ENCODE measurements around the gene DYNC2LI1.

Gene DYNC2LI1

DNA sequence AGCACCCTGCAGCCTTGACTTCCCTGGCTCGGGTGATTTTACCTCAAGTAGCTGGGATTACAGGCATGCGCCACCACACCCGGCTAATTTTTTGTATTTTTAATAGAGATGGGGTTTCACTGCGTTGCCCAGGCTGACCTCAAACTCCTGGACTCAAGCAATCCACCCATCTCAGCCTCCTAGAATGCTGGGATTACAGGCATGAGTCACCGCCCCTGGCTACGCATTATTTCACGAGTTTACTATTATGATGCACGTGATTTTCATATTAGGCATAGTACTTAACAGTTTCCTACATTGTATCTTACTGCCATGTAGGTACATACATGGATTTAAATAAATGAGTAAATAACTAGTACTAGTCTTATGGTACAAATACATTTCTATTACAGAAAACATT lies 4.4 kb downstream of the DYNC2LI1 start:
- FAIRE-seq (no peak), DNase-seq (ENCODE audit: insufficient read length, low spot score) (no peak)
- no peak for TF ChIP-seq TAF1 (IDR thresholded peaks at IDR 0.05; ENCODE audit: low read depth, low read length)
- no peak for TF ChIP-seq POU2F2 (IDR thresholded peaks at IDR 0.05; ENCODE audit: low read depth, low read length)
- TF ChIP-seq POLR2AphosphoS5 (IDR thresholded peaks at IDR 0.05; ENCODE audit: low read depth, low read length), result no peak
- TF ChIP-seq POLR2A (IDR thresholded peaks at IDR 0.05; ENCODE audit: low read depth, low read length), result no peak
- TF ChIP-seq SPI1 (IDR thresholded peaks at IDR 0.05; ENCODE audit: low read depth, low read length), result no peak
- TF ChIP-seq PAX5 (IDR thresholded peaks at IDR 0.05; ENCODE audit: insufficient read depth, low read length, severe bottlenecking), result no peak

DNA sequence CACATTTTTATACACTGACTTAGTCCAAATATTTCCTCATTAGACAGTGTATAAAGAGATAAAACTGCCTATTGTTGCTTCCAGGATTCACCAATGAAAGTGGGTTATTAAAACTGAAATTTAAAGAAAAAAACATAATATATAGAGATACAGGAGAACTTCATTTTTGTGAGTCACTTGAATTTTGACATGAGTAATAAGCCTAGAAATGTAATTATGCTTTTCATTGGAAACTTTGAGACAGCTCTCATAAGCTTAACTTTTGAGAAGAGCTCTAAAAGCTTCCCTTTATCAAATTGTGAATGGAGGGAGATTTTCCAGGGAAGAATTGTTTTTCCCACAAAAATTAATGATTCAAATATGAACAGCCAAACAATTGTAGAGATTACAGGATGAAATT lies 14.1 kb downstream of the DYNC2LI1 start:
- FAIRE-seq (no peak), DNase-seq (ENCODE audit: insufficient read length, low spot score) (no peak)
- TF ChIP-seq POLR2AphosphoS5 (IDR thresholded peaks at IDR 0.05; ENCODE audit: low read depth, low read length), result no peak
- no peak for TF ChIP-seq POLR2A (IDR thresholded peaks at IDR 0.05; ENCODE audit: low read depth, low read length)
- TF ChIP-seq PAX5 (IDR thresholded peaks at IDR 0.05; ENCODE audit: insufficient read depth, low read length, severe bottlenecking), result no peak
- no peak for TF ChIP-seq TAF1 (IDR thresholded peaks at IDR 0.05; ENCODE audit: low read depth, low read length)
- no peak for TF ChIP-seq POU2F2 (IDR thresholded peaks at IDR 0.05; ENCODE audit: low read depth, low read length)
- no peak for TF ChIP-seq SPI1 (IDR thresholded peaks at IDR 0.05; ENCODE audit: low read depth, low read length)

DNA sequence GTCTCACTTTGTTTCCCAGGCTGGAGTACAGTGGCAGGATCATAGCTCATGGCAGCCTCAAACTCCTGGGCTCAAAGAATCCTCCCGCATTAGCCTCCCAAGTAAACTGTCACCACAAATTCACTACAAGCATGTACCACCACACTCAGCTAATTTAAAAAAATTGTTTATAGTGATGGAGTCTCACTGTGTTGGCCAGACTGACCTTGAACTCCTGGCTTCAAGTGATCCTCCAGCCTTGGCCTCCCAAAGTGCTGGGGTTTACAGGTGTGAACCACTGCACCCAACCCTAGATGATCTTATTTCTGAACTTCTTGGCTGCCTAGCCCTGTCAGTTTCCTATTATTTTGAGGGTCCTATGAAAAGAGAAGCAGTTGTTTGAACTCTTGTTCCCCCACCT lies 14.8 kb downstream of the DYNC2LI1 start:
- TF ChIP-seq PAX5 (IDR thresholded peaks at IDR 0.05; ENCODE audit: insufficient read depth, low read length, severe bottlenecking) (no peak), POU2F2 (IDR thresholded peaks at IDR 0.05; ENCODE audit: low read depth, low read length) (no peak), SPI1 (IDR thresholded peaks at IDR 0.05; ENCODE audit: low read depth, low read length) (no peak), POLR2AphosphoS5 (IDR thresholded peaks at IDR 0.05; ENCODE audit: low read depth, low read length) (no peak), POLR2A (IDR thresholded peaks at IDR 0.05; ENCODE audit: low read depth, low read length) (no peak), TAF1 (IDR thresholded peaks at IDR 0.05; ENCODE audit: low read depth, low read length) (no peak)
- DNase-seq (ENCODE audit: insufficient read length, low spot score) (no peak), FAIRE-seq (no peak)

- TF ChIP-seq POLR2AphosphoS5 (IDR thresholded peaks at IDR 0.05; ENCODE audit: low read depth, low read length), result no peak
- no peak for TF ChIP-seq PAX5 (IDR thresholded peaks at IDR 0.05; ENCODE audit: insufficient read depth, low read length, severe bottlenecking)
- TF ChIP-seq TAF1 (IDR thresholded peaks at IDR 0.05; ENCODE audit: low read depth, low read length), result no peak
- no peak for TF ChIP-seq SPI1 (IDR thresholded peaks at IDR 0.05; ENCODE audit: low read depth, low read length)
- no peak for TF ChIP-seq POLR2A (IDR thresholded peaks at IDR 0.05; ENCODE audit: low read depth, low read length)
- no peak for TF ChIP-seq POU2F2 (IDR thresholded peaks at IDR 0.05; ENCODE audit: low read depth, low read length)
- DNase-seq (ENCODE audit: insufficient read length, low spot score) (no peak), FAIRE-seq (no peak)
Measured at GRCh38 chr2:43790147-43790546, 16.3 kb downstream of the DYNC2LI1 start.

GRCh38 chr2:43791035-43791765 lies 17.4 kb downstream of the DYNC2LI1 start:
- DNase-seq (ENCODE audit: insufficient read length, low spot score) (no peak), FAIRE-seq (peak; percentile 16)
- TF ChIP-seq TAF1 (IDR thresholded peaks at IDR 0.05; ENCODE audit: low read depth, low read length), result no peak
- TF ChIP-seq SPI1 (IDR thresholded peaks at IDR 0.05; ENCODE audit: low read depth, low read length), result no peak
- no peak for TF ChIP-seq POLR2A (IDR thresholded peaks at IDR 0.05; ENCODE audit: low read depth, low read length)
- no peak for TF ChIP-seq PAX5 (IDR thresholded peaks at IDR 0.05; ENCODE audit: insufficient read depth, low read length, severe bottlenecking)
- no peak for TF ChIP-seq POU2F2 (IDR thresholded peaks at IDR 0.05; ENCODE audit: low read depth, low read length)
- no peak for TF ChIP-seq POLR2AphosphoS5 (IDR thresholded peaks at IDR 0.05; ENCODE audit: low read depth, low read length)

DNA sequence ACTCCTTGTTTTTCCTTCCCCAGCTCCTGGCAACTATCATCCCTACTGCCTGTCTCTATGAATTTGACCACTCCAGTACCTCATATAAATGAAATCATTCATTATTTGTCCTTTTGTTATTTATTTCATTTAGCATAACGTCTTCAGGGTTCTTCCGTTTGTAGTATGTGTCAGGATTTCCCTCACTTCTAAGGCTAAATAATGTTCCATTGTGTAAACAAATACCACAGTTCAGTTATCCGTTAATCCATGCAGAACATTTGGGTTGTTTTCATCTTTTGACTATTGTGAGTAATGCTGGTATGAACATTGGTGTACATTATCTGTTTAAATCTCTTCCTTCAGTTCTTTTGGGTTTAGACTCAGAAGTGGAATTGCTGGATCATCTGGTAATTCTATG lies 18.8 kb downstream of the DYNC2LI1 start:
- TF ChIP-seq TAF1 (IDR thresholded peaks at IDR 0.05; ENCODE audit: low read depth, low read length), result no peak
- TF ChIP-seq POU2F2 (IDR thresholded peaks at IDR 0.05; ENCODE audit: low read depth, low read length), result no peak
- TF ChIP-seq POLR2AphosphoS5 (IDR thresholded peaks at IDR 0.05; ENCODE audit: low read depth, low read length), result no peak
- no peak for TF ChIP-seq SPI1 (IDR thresholded peaks at IDR 0.05; ENCODE audit: low read depth, low read length)
- TF ChIP-seq PAX5 (IDR thresholded peaks at IDR 0.05; ENCODE audit: insufficient read depth, low read length, severe bottlenecking), result no peak
- FAIRE-seq, result no peak
- DNase-seq (ENCODE audit: insufficient read length, low spot score), result no peak

- DNase-seq (ENCODE audit: insufficient read length, low spot score) (no peak), FAIRE-seq (no peak)
- TF ChIP-seq PAX5 (IDR thresholded peaks at IDR 0.05; ENCODE audit: insufficient read depth, low read length, severe bottlenecking) (no peak), SPI1 (IDR thresholded peaks at IDR 0.05; ENCODE audit: low read depth, low read length) (no peak), TAF1 (IDR thresholded peaks at IDR 0.05; ENCODE audit: low read depth, low read length) (no peak), POLR2AphosphoS5 (IDR thresholded peaks at IDR 0.05; ENCODE audit: low read depth, low read length) (no peak), POU2F2 (IDR thresholded peaks at IDR 0.05; ENCODE audit: low read depth, low read length) (no peak), POLR2A (IDR thresholded peaks at IDR 0.05; ENCODE audit: low read depth, low read length) (no peak)
Measured at GRCh38 chr2:43794956-43795355, 21.1 kb downstream of the DYNC2LI1 start.

DNA sequence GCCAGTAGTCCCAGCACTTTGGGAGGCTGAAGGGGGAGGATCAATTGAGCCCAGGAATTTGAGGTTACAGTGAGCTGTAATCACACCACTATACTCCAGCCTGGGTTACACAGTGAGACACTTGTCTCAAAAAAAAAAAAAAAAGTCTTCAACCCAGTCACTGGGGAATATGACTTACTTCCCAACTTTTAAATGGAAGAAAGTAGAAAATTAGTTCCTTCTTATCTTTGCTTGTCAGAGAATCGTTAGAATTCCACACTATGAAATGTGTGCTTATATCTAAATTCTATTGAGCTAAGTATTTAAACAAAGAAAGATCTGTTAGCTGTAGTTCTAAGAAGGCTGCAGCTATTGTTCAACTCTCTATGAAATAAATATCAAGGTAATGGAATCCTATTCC lies 22.4 kb downstream of the DYNC2LI1 start:
- DNase-seq (ENCODE audit: insufficient read length, low spot score) (no peak), FAIRE-seq (no peak)
- TF ChIP-seq SPI1 (IDR thresholded peaks at IDR 0.05; ENCODE audit: low read depth, low read length) (no peak), POLR2A (IDR thresholded peaks at IDR 0.05; ENCODE audit: low read depth, low read length) (no peak), POU2F2 (IDR thresholded peaks at IDR 0.05; ENCODE audit: low read depth, low read length) (no peak), POLR2AphosphoS5 (IDR thresholded peaks at IDR 0.05; ENCODE audit: low read depth, low read length) (no peak), PAX5 (IDR thresholded peaks at IDR 0.05; ENCODE audit: insufficient read depth, low read length, severe bottlenecking) (no peak), TAF1 (IDR thresholded peaks at IDR 0.05; ENCODE audit: low read depth, low read length) (no peak)

DNA sequence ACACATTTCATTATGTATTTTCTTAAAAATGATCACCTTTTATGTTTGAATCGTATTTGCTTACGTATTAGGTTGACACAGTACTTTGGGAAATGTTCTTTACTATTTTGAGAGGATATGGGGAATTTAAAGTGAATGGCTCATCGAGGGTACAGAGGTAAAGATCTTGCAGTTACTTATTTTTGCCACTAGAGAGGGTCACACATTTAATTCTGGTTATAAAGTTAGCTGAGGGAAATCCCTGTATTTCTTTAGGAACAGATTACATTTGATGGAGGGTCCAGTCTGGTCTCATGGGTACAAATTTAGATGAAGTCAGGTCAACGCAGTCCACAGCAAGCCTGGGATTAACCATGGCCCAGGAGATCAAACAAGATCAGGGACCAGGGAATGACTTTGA lies 24.5 kb downstream of the DYNC2LI1 start:
- FAIRE-seq, result no peak

More for the DNA sequence above, 24.5 kb downstream of the DYNC2LI1 start:
- no peak for DNase-seq (ENCODE audit: insufficient read length, low spot score)
- TF ChIP-seq POLR2A (IDR thresholded peaks at IDR 0.05; ENCODE audit: low read depth, low read length) (no peak), TAF1 (IDR thresholded peaks at IDR 0.05; ENCODE audit: low read depth, low read length) (no peak), POU2F2 (IDR thresholded peaks at IDR 0.05; ENCODE audit: low read depth, low read length) (no peak), POLR2AphosphoS5 (IDR thresholded peaks at IDR 0.05; ENCODE audit: low read depth, low read length) (no peak), PAX5 (IDR thresholded peaks at IDR 0.05; ENCODE audit: insufficient read depth, low read length, severe bottlenecking) (no peak), SPI1 (IDR thresholded peaks at IDR 0.05; ENCODE audit: low read depth, low read length) (no peak)

Measured in GM12891 (cell line).